WI38 (cell line): ENCODE measurements around the gene BIRC5.

Source experiments
- H3K4me3 ChIP-seq: 2 replicates; pipeline ENCODE4 v1.5.1; 2011; ENCODE audit warnings: low read depth, mild to moderate bottlenecking, control low read depth, low read length
- TF ChIP-seq, protein P1 (sequence below): IDR thresholded peaks from 2 replicates; pipeline ENCODE4 v1.5.1; 2012; ENCODE audit warnings: low read depth, mild to moderate bottlenecking, control low read depth, low read length

Gene BIRC5

DNA sequence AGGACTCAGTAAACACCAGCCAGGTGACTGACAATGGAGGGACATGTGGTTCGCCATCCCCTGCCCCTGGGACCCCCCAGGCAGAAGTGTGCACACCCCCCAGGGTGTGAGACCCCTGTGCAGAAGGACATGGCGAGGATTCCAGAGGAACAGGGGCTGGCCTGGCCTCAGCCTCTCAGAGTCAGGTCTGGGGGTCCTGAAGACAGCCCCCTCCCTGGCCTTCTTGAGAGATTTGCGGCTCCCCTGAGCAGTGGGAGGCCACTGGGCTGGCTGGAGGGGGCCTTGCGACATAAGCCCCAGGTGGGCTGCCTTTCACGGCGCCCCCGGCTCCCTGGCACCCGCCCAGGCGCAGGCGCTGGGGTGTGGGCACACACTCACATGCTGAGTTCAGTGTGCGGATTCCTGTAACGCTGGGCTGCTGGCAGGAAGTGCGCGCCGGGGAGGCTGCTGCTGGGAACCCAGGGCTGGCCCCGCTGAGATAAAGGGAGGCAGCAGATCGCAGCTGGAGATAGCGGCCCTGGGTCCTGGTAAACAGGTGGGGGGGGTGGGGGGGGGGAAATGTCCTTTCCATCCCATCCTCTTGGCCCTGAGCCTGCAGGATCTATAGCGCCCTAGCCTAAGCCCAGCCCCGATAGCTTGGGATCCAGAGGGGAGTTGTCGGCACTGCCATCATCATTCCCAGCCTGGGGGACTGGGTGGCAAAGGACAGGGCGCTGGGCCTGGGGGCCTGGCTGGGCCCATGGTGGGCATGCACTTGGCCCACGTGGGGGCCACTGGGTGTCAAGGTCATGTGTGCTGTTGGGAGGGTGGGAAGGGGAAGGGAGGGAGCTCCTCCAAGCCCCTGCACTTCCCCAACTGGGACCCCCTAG lies 44.5 kb downstream of the BIRC5 start:
- TF ChIP-seq, protein P1, sequence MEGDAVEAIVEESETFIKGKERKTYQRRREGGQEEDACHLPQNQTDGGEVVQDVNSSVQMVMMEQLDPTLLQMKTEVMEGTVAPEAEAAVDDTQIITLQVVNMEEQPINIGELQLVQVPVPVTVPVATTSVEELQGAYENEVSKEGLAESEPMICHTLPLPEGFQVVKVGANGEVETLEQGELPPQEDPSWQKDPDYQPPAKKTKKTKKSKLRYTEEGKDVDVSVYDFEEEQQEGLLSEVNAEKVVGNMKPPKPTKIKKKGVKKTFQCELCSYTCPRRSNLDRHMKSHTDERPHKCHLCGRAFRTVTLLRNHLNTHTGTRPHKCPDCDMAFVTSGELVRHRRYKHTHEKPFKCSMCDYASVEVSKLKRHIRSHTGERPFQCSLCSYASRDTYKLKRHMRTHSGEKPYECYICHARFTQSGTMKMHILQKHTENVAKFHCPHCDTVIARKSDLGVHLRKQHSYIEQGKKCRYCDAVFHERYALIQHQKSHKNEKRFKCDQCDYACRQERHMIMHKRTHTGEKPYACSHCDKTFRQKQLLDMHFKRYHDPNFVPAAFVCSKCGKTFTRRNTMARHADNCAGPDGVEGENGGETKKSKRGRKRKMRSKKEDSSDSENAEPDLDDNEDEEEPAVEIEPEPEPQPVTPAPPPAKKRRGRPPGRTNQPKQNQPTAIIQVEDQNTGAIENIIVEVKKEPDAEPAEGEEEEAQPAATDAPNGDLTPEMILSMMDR = no peak
- no peak overlapping the region for H3K4me3 ChIP-seq

DNA sequence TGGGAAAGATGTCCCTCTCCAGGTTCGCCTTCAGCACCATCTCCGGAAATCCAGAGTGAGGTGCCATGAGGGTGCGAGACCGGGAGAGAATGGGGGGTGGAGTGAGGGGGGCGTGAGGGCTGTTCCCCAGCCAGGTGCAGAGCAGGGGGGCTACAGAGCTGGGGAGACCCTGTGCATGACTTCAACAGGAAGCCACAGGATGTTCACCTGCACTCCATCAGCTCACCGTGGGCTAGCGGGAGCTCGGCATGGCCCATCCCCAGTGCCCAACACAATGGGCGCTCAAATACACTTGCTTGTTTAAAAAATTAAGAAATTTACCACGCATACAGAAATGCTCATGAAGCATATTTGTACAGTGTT lies 45.1 kb downstream of the BIRC5 start:
- no peak overlapping the region for H3K4me3 ChIP-seq
- TF ChIP-seq, protein P1 = no peak

DNA sequence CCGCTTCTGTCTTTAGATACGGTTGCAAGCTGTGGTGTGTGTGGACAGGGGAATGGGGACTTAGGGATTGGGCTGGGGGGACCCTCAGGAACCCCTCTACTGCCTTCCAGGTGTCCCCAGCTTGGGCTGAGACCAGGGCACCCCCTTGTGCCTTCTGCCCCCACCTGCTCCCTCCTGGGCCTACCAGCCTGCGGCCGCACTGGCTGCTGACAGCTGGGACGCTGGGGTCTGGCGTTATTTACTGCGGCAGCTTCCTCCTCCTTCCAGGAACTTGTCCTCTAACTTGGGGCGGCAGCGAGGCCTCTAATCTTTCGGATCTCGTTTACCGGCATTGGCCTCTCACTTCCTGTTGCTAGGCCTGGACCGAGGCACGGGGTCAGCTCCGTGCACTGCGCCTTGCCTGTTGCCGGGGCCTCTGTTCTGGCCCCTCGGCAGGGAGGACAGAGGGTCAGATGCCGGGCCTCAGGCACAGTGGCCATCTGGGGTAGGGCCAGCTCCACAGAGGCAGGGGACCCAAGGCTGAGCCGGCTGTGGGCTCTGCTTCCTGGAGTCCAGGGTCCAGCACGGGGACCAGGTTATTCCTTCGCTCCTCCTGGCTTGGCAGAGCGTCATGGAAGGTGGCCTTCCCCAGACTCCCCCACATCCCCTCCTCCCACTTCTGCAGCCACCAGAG lies 49.1 kb downstream of the BIRC5 start:
- H3K4me3 ChIP-seq = no peak overlapping the region
- TF ChIP-seq, protein P1 = no peak

DNA sequence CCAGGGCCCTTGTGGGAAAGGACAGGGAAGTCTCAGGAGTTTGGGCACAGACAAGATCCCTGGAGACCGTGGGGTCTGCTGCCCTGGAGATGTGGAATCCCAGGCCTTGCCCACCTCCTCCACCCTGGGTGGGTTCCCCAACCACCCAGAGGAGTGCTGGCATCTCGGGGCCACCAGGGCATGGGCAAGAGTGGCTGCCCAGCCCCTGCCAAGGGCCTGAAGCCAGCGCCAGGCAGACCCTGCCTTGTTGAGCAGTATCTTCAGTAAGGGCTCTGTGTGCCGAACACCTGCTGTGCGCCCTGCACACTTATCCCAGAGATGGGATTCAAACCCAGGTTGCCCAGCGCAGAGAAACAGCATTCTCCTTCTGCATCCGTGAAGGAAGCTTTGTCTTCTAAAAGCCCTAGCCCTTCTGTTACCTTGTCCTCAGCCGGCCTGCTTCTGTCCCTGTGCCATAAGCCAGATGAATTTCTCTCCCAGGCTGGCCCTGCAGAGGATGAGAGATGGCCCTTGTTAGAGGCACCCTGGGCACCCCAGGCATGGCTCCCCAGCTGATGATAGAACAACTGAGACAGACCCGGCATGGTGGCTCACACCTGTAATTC lies 49.8 kb downstream of the BIRC5 start:
- no peak overlapping the region for H3K4me3 ChIP-seq
- TF ChIP-seq, protein P1 = no peak

DNA sequence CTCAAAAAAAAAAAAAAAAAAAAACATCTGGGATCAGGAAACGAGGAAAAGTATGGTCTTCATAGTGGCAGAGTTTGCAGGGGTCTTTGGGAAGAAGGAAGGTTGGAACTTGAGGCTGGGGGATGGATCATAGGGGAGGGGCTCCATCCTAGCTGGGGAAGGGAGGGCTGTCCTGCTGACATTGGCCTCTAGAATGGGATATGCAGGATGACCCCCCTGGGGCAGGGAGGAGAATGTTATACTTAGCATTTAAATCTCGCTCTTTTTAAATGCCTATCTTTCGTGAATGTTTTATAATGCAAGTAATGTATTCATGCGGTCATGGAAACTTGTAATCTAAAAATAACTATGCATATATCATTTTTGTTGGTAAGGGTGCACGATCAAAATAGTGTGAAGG lies 50.5 kb downstream of the BIRC5 start:
- TF ChIP-seq, protein P1 = no peak
- no peak overlapping the region for H3K4me3 ChIP-seq

DNA sequence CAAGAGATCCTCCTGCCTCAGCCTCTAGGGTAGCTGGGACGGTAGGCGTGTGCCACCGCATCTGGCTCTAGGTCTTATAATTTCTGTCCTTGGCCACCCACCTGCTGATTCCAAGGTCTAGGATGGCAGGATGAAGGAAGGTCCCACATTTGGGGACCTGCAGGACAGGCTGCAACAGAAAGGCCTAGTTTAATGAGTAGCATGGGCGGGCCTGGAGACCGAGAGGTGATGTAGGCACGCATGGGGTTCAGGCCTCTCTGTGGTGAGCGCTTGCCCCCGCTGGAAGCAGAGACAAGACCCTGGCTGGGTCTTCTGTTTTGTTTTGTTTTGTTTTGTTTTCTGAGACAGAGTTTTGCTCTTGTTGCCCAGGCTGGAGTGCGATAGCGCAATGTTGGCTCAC lies 51.1 kb downstream of the BIRC5 start:
- H3K4me3 ChIP-seq = no peak overlapping the region
- TF ChIP-seq, protein P1 = no peak

DNA sequence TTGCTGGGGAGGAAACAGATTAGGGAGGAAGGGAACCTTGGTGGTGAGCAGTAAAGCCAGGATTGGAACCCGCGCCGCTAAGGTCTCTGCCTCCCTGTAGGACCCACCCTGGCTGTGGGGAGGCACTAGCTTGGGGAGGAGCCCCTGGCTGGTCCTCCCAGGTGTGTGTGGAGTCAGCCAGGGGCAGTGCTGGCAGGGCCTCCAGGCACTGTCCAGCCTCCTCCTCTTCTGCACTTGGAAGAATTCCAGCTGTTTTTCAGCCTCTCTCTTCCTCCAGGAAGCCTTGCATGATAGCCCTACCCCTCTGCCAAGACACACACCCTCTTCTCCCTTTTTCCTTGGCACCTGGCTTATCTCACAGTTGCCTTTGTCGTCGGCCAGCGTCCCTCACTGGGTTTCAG lies 52.2 kb downstream of the BIRC5 start:
- H3K4me3 ChIP-seq = no peak overlapping the region
- TF ChIP-seq, protein P1 = no peak
